ENCODE measurements around the gene HEPHL1. TPM values are rescaled to one million over a fixed set of nuclear protein-coding genes. Genes with fewer than 3 reads are reported as not detected.
"Not testable (repeated sequence)": the region's sequence is repeated elsewhere in the genome, so short reads cannot be mapped to it uniquely, and the experiment has no call there.

Gene HEPHL1
- total RNA-seq, 2 experiments from 2014 or later = not detected

GRCh38 chr11:94144216-94144615, 123.1 kb downstream of the HEPHL1 start:
- ChIA-PET CTCF (interaction anchor here (1.2 to 1.7 kb wide), 2 partner anchors 15 to 40 kb away, joined by 3 to 4 read pairs; no protein-coding TSS in a partner anchor), POLR2A (no interaction called here)

- POLR2A ChIA-PET = no interaction called here
- CTCF ChIA-PET = interaction anchor here (1.7 kb wide), 1 partner anchor 40 kb away, joined by 4 read pairs; no protein-coding TSS in a partner anchor
Measured at GRCh38 chr11:94144664-94145063, 123.5 kb downstream of the HEPHL1 start.

GRCh38 chr11:94145431-94145830, 124.3 kb downstream of the HEPHL1 start:
- CTCF ChIA-PET = no interaction called here
- POLR2A ChIA-PET = no interaction called here

- CTCF ChIA-PET = no interaction called here
- POLR2A ChIA-PET = no interaction called here
Measured at GRCh38 chr11:94145916-94146315, 124.8 kb downstream of the HEPHL1 start.

- CTCF ChIA-PET = no interaction called here
- POLR2A ChIA-PET = no interaction called here
Measured at GRCh38 chr11:94147433-94147845, 126.3 kb downstream of the HEPHL1 start.

- CTCF ChIA-PET = no interaction called here
- POLR2A ChIA-PET = no interaction called here
Measured at GRCh38 chr11:94148189-94148588, 127.0 kb downstream of the HEPHL1 start.

GRCh38 chr11:94149431-94150017, 128.4 kb downstream of the HEPHL1 start:
- CTCF ChIA-PET = no interaction called here
- POLR2A ChIA-PET = no interaction called here

- CTCF ChIA-PET = no interaction called here
- POLR2A ChIA-PET = no interaction called here
Measured at GRCh38 chr11:94150056-94150455, 128.9 kb downstream of the HEPHL1 start.

GRCh38 chr11:94150704-94151685, 129.8 kb downstream of the HEPHL1 start:
- ChIA-PET POLR2A (no interaction called here), CTCF (interaction anchor here (0.6 kb wide), 1 partner anchor 1259 kb away, joined by 3 read pairs; no protein-coding TSS in a partner anchor)

GRCh38 chr11:94151903-94152677, 130.9 kb downstream of the HEPHL1 start:
- CTCF ChIA-PET = no interaction called here
- POLR2A ChIA-PET = interaction anchor here (1.1 kb wide), 1 partner anchor 23 kb away, joined by 3 read pairs; the partner anchor contains the start of gene PANX1

GRCh38 chr11:94152678-94153065, 131.5 kb downstream of the HEPHL1 start:
- POLR2A ChIA-PET = interaction anchor here (1.1 kb wide), 1 partner anchor 24 kb away, joined by 3 read pairs; the partner anchor contains the start of gene PANX1
- CTCF ChIA-PET = no interaction called here

GRCh38 chr11:94153320-94153719, 132.2 kb downstream of the HEPHL1 start:
- CTCF ChIA-PET = no interaction called here
- POLR2A ChIA-PET = no interaction called here

- CTCF ChIA-PET = no interaction called here
- POLR2A ChIA-PET = no interaction called here
Measured at GRCh38 chr11:94154095-94154856, 133.1 kb downstream of the HEPHL1 start.

- CTCF ChIA-PET, POLR2A ChIA-PET: not testable (repeated sequence)
Measured at GRCh38 chr11:94157339-94157738, 136.2 kb downstream of the HEPHL1 start.

Other genes starting within 250 kb of the HEPHL1 start
- 10 to 100 TPM; 36.3 to 42.1 TPM for gene MED17, start 237.1 kb upstream of the HEPHL1 start, total RNA-seq
- not detected for gene VSTM5, start 170.7 kb upstream of the HEPHL1 start, total RNA-seq
- 10 to 100 TPM; 20.7 to 22.7 TPM for gene PANX1, start 107.5 kb downstream of the HEPHL1 start, total RNA-seq